ENCODE data around the gene MND1. TPM values are rescaled to one million over a fixed set of nuclear protein-coding genes. Genes with fewer than 3 reads are reported as not detected.

The MND1 gene
- total and polyA plus RNA-seq, 2 donors (not counting 3 experiments of a cell fraction or from before 2014, with no cell fraction given), result 0.66 to 7.7 TPM

- Histone ChIP-seq H2AFZ (ENCODE audit: low read depth, low read length) (no peak overlapping the region), H3K4me3 (replicated peaks in 1 of 3; ENCODE audit: insufficient read depth in 1 of 3, low read depth in 1 of 3, low read length in 3 of 3) (no peak overlapping the region), H3K79me2 (ENCODE audit: control insufficient read depth, insufficient read depth, low read length) (peaks cover 4% of the 10 kb centered on the region), H3K36me3 (ENCODE audit: control insufficient read depth in 2 of 2, extremely low read depth in 1 of 2, insufficient read depth in 2 of 2, low read length in 2 of 2) (no peaks in the 10 kb centered on the region), H3K27me3 (ENCODE audit: control insufficient read depth in 2 of 2, insufficient read depth in 2 of 2, low read length in 2 of 2) (no peaks in the 10 kb centered on the region), H3K27ac (ENCODE audit: insufficient read depth, low read depth, low read length) (no peak overlapping the region), H3K9me3 (replicated peaks; ENCODE audit: control insufficient read depth, insufficient read depth, low read length) (no peaks in the 10 kb centered on the region), H3K4me2 (ENCODE audit: insufficient read depth, low read length) (no peak overlapping the region), H3K9me1 (replicated peaks; ENCODE audit: control insufficient read depth, extremely low read depth, insufficient read depth, low read length) (no peaks in the 10 kb centered on the region), H3K4me1 (ENCODE audit: control insufficient read depth, extremely low read depth, insufficient read depth, low read length) (peaks cover 25% of the 10 kb centered on the region), H3K9ac (replicated peaks; ENCODE audit: extremely low read depth, insufficient read depth, low read length) (no peak overlapping the region), H4K20me1 (replicated peaks; ENCODE audit: control insufficient read depth, extremely low read depth, insufficient read depth, low read length) (no peaks in the 10 kb centered on the region)
- DNase-seq (ENCODE audit: low read depth, low spot score) (no peak), FAIRE-seq (no peak)
- dilution Hi-C loops (cut with MboI; ENCODE audit: extremely low pct_ligation_motif_present, low sequenced_read_pairs), result no loop called here
- TF ChIP-seq POLR2AphosphoS5 (IDR thresholded peaks at IDR 0.05; ENCODE audit: insufficient read depth, low read depth, low read length) (no peak), FOS (IDR thresholded peaks at IDR 0.05; ENCODE audit: borderline replicate concordance, insufficient read depth, low read length) (no peak), POLR2A (IDR thresholded peaks at IDR 0.05; ENCODE audit: low read depth, low read length) (no peak), EZH2 (IDR thresholded peaks at IDR 0.05; ENCODE audit: borderline replicate concordance, low read depth, low read length, severe bottlenecking) (no peak), JUN (IDR thresholded peaks at IDR 0.05; ENCODE audit: borderline replicate concordance, insufficient read depth, insufficient read length, low read depth) (no peak), CTCF (IDR thresholded peaks at IDR 0.05; ENCODE audit: extremely low read depth in 1 of 2, insufficient read depth in 1 of 2, low read depth in 1 of 2, low read length in 2 of 2) (no peak), MAX (IDR thresholded peaks at IDR 0.05; ENCODE audit: insufficient read depth, insufficient read length) (no peak), GATA2 (IDR thresholded peaks at IDR 0.05; ENCODE audit: insufficient read depth, insufficient read length, low read depth, low read length) (no peak), MYC (IDR thresholded peaks at IDR 0.05; ENCODE audit: low read depth, low read length) (no peak)
- ChIA-PET CTCF (interaction anchor here (0.9 to 6.9 kb wide), 4 partner anchors 200 to 300 kb away, joined by 3 to 129 read pairs (median 13); no protein-coding TSS in a partner anchor), POLR2A (no interaction called here)
- BruUV-seq (replicated peaks), result no TSS peak
- intact Hi-C loops (cut with micrococcal nuclease), result no loop called here
Observed at GRCh38 chr4:153342751-153343552, 1.5 kb upstream of the MND1 start.

Measured in endothelial cell of umbilical vein (primary cell).